Peyer's patch (tissue), 4 donors: ENCODE results near the gene C1QTNF9B.

Source experiments
- CTCF ChIP-seq, 6 experiments: fragments of 450-650 bp in 4 of 6; fragments of 200-600 bp in 2 of 6; sonication (generic) in 1 of 6; IDR thresholded peaks; one replicate each; pipeline ENCODE4 v1.5.1; 2017 to 2019; ENCODE audit warnings: antibody characterized with exemption in 6 of 6, mild to moderate bottlenecking in 3 of 6, moderate library complexity in 1 of 6
- POLR2A ChIP-seq, 2 donors: fragments of 450-650 bp; IDR thresholded peaks; one replicate each; pipeline ENCODE4 v1.5.1; 2017; ENCODE audit warnings: antibody characterized with exemption in 2 of 2, mild to moderate bottlenecking in 2 of 2, moderate library complexity in 2 of 2

GRCh38 chr13:23928985-23929384 is 31.7 kb upstream of the C1QTNF9B start:
- TF ChIP-seq CTCF (IDR thresholded peaks at IDR 0.05), result no peak
- no peak for TF ChIP-seq POLR2A (IDR thresholded peaks at IDR 0.05)
